ENCODE data around the gene HSD17B12. TPM values are rescaled to one million over a fixed set of nuclear protein-coding genes. Genes with fewer than 3 reads are reported as not detected.

Gene HSD17B12
- total and polyA plus RNA-seq, 2 of the 13 experiments (the other 11 are each of a cell fraction or from before 2014, with no cell fraction given), result 50.3 to 117 TPM

- TF ChIP-seq MLX (CRISPR knock-in tag; IDR thresholded peaks at IDR 0.05) (no peak), BATF2 (CRISPR knock-in tag; IDR thresholded peaks at IDR 0.05) (no peak), ZNF782 (CRISPR knock-in tag; IDR thresholded peaks at IDR 0.05; ENCODE audit: borderline replicate concordance) (no peak), ZNF678 (CRISPR knock-in tag; IDR thresholded peaks at IDR 0.05) (no peak), ZNF609 (CRISPR knock-in tag; IDR thresholded peaks at IDR 0.05; ENCODE audit: borderline replicate concordance) (no peak), ZNF816 (CRISPR knock-in tag; IDR thresholded peaks at IDR 0.05; ENCODE audit: borderline replicate concordance) (no peak), ZNF720 (CRISPR knock-in tag; IDR thresholded peaks at IDR 0.05) (no peak)
Observed at GRCh38 chr11:43709689-43710088, 29.2 kb downstream of the HSD17B12 start (continued).
